ENCODE measurements around the gene CFAP45. TPM values are rescaled to one million over a fixed set of nuclear protein-coding genes. Genes with fewer than 3 reads are reported as not detected.
A peak's percentile ranks its signal among the peaks of the same experiment; 100 is the strongest.

The CFAP45 gene
- total RNA-seq, 4 donors from 2014 or later = 0.32 TPM; not detected in 3

GRCh38 chr1:159898527-159898926 is 1.4 kb downstream of the CFAP45 start:
- DNase-seq = no peak
- H3K36me3 ChIP-seq = no peaks in the 10 kb centered on the region
- in situ Hi-C loops (cut with MboI; ENCODE audit: low pct_ligation_motif_present in 1 of 4, low pct_unique_long_range_greater_than_20kb in 1 of 4, low sequenced_read_pairs in 3 of 4) (loop anchor here in 1 of 4 donors (10.0 kb wide), 1 partner anchor 114 kb away; the partner anchor contains the start of gene DUSP23), intact Hi-C loops (cut with DNase I; ENCODE audit: low total_unique reads) (no loop called here)
- WGBS, 2 donors (ENCODE audit: low coverage in 1 of 2) = 86% methylated on average over 3 of the region's 3 CpGs; no CpG with 5 or more reads in 1 of the 2 donors
- no peak for TF ChIP-seq EP300 (IDR thresholded peaks at IDR 0.05; ENCODE audit: low read depth)
- TF ChIP-seq POLR2A (IDR thresholded peaks at IDR 0.05) = no peak
- no peak for TF ChIP-seq CTCF (IDR thresholded peaks at IDR 0.05)
- no peak for TF ChIP-seq POLR2AphosphoS5 (IDR thresholded peaks at IDR 0.05)
- H3K9me3 ChIP-seq = no peaks in the 10 kb centered on the region
- no peaks in the 10 kb centered on the region for H3K27me3 ChIP-seq
- no peak overlapping the region for H3K4me3 ChIP-seq
- H3K27ac ChIP-seq = no peak overlapping the region
- H3K4me1 ChIP-seq = peaks cover 4 to 26% (median 11%) of the 10 kb centered on the region in 4 donors

- in situ Hi-C loops (cut with MboI; ENCODE audit: low pct_ligation_motif_present in 1 of 4, low pct_unique_long_range_greater_than_20kb in 1 of 4, low sequenced_read_pairs in 3 of 4) = loop anchor here in 1 of 4 donors (10.0 kb wide), 1 partner anchor 113 kb away; the partner anchor contains the start of gene DUSP23
- intact Hi-C loops (cut with DNase I; ENCODE audit: low total_unique reads) = no loop called here
Measured at GRCh38 chr1:159897962-159898361, 2.0 kb downstream of the CFAP45 start.

GRCh38 chr1:159896546-159896930 is 3.4 kb downstream of the CFAP45 start:
- 53 to 85% methylated on average over 2 to 3 of the region's 3 CpGs for WGBS, 2 donors (ENCODE audit: low coverage in 1 of 2)
- peak overlapping the region; percentile 11 to 35 (median 24) for H3K27ac ChIP-seq

More at GRCh38 chr1:159897962-159898361, 2.0 kb downstream of the CFAP45 start:
- no peaks in the 10 kb centered on the region for H3K27me3 ChIP-seq
- H3K4me3 ChIP-seq = no peak overlapping the region
- TF ChIP-seq EP300 (IDR thresholded peaks at IDR 0.05; ENCODE audit: low read depth) (no peak), POLR2A (IDR thresholded peaks at IDR 0.05) (no peak), POLR2AphosphoS5 (IDR thresholded peaks at IDR 0.05) (no peak), CTCF (IDR thresholded peaks at IDR 0.05) (no peak)
- DNase-seq = no peak
- H3K9me3 ChIP-seq = no peaks in the 10 kb centered on the region
- WGBS, 2 donors (ENCODE audit: low coverage in 1 of 2) = 83 to 87% methylated on average over 1 to 3 of the region's 3 CpGs
- no peaks in the 10 kb centered on the region for H3K36me3 ChIP-seq
- H3K27ac ChIP-seq = no peak overlapping the region
- peaks cover 4 to 26% (median 11%) of the 10 kb centered on the region in 4 donors for H3K4me1 ChIP-seq

More at GRCh38 chr1:159896546-159896930, 3.4 kb downstream of the CFAP45 start:
- no peak overlapping the region for H3K4me3 ChIP-seq
- DNase-seq = no peak
- no peaks in the 10 kb centered on the region for H3K27me3 ChIP-seq
- H3K9me3 ChIP-seq = no peaks in the 10 kb centered on the region
- intact Hi-C loops (cut with DNase I; ENCODE audit: low total_unique reads) (no loop called here), in situ Hi-C loops (cut with MboI; ENCODE audit: low pct_ligation_motif_present in 1 of 4, low pct_unique_long_range_greater_than_20kb in 1 of 4, low sequenced_read_pairs in 3 of 4) (loop anchor here in 1 of 4 donors (10.0 kb wide), 1 partner anchor 112 kb away; the partner anchor contains the start of gene DUSP23)
- peaks cover 4 to 26% (median 11%) of the 10 kb centered on the region in 4 donors for H3K4me1 ChIP-seq
- TF ChIP-seq EP300 (IDR thresholded peaks at IDR 0.05; ENCODE audit: low read depth) = no peak
- no peak for TF ChIP-seq CTCF (IDR thresholded peaks at IDR 0.05)
- H3K36me3 ChIP-seq = no peaks in the 10 kb centered on the region
